ENCODE measurements around the gene LRRC18. TPM values are rescaled to one million over a fixed set of nuclear protein-coding genes. Genes with fewer than 3 reads are reported as not detected.

LRRC18 gene
- total RNA-seq, 1 donor from 2014 or later = not detected

- peaks cover 4% of the 10 kb centered on the region for H3K27me3 Mint-ChIP-seq
- no peaks in the 10 kb centered on the region for H3K36me3 Mint-ChIP-seq
- DNase-seq (ENCODE audit: extremely low spot score, unreplicated experiment) = peak; percentile 42
- no peak overlapping the region for H3K27ac Mint-ChIP-seq
- H3K4me3 Mint-ChIP-seq = no peak overlapping the region
- no peak for TF ChIP-seq CTCF (conservative IDR thresholded peaks at IDR 0.05)
- H3K9me3 Mint-ChIP-seq = no peaks in the 10 kb centered on the region
- peaks cover 7% of the 10 kb centered on the region for H3K4me1 Mint-ChIP-seq (ENCODE audit: unreplicated experiment)
Measured at GRCh38 chr10:48940372-48940771, 732 bp upstream of the LRRC18 start.

DNA sequence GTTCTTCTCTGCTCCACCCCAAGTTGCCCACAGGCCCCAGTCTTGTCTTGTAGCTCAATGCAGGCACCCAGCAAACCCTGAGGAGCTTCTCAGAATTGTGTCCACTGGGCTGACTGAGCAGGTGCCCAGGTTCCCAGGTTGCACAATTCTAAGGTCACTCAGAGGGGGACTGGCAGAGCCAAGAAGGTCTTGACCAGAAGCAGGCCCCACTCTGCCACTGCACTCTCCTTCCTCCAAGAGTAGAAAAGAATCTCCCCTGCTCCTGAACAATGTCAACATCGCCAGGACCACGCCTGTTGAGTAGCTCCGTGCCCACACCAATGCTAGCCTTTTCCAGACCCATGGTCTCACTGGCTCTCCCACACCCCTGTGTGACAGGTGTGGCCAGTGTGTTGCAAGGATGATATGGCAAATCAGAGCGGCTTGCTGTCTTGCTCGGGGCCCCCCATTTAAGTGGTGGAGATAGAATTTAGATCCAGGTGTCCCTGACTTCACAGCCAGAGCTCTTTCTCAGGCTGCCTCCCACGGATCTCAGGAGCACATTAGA, 577 bp downstream of the LRRC18 start:
- Mint-ChIP-seq H3K4me1 (ENCODE audit: unreplicated experiment) (peaks cover 13% of the 10 kb centered on the region), H3K4me3 (no peak overlapping the region), H3K9me3 (no peaks in the 10 kb centered on the region), H3K27me3 (peaks cover 9% of the 10 kb centered on the region), H3K36me3 (no peaks in the 10 kb centered on the region), H3K27ac (no peak overlapping the region)
- DNase-seq (ENCODE audit: extremely low spot score, unreplicated experiment) = peak; percentile 47
- no peak for TF ChIP-seq CTCF (conservative IDR thresholded peaks at IDR 0.05)

- H3K27ac Mint-ChIP-seq = no peak overlapping the region
- no peaks in the 10 kb centered on the region for H3K9me3 Mint-ChIP-seq
- peaks cover 13% of the 10 kb centered on the region for H3K4me1 Mint-ChIP-seq (ENCODE audit: unreplicated experiment)
- DNase-seq (ENCODE audit: extremely low spot score, unreplicated experiment) = peak; percentile 42
- no peaks in the 10 kb centered on the region for H3K36me3 Mint-ChIP-seq
- TF ChIP-seq CTCF (conservative IDR thresholded peaks at IDR 0.05) = no peak
- H3K27me3 Mint-ChIP-seq = peaks cover 9% of the 10 kb centered on the region
- no peak overlapping the region for H3K4me3 Mint-ChIP-seq
Measured at GRCh38 chr10:48938281-48938680, 1.4 kb downstream of the LRRC18 start.

DNA sequence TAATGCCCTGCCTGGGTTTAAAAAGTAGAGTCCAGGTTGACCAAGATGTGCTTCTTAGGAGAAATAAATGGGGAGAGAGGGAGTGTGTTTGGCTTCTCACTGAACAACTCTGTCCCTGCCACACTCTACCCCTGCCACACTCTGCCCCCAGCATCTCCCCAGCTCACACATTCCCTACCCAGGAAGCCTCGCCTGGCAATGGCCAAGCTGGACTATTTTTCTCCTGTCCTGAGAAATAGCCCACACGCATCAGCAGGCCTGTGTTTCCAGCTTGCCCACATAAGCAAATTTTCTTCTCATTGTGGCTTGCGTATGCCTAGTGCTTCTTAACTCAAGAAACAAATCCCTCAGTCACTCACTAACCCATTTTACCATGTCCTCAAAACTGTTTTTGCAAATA, 1.8 kb downstream of the LRRC18 start:
- H3K4me1 Mint-ChIP-seq (ENCODE audit: unreplicated experiment) = peaks cover 13% of the 10 kb centered on the region
- H3K4me3 Mint-ChIP-seq = no peak overlapping the region
- H3K27me3 Mint-ChIP-seq = peaks cover 9% of the 10 kb centered on the region
- H3K27ac Mint-ChIP-seq = no peak overlapping the region
- no peak for TF ChIP-seq CTCF (conservative IDR thresholded peaks at IDR 0.05)
- H3K9me3 Mint-ChIP-seq = no peaks in the 10 kb centered on the region
- H3K36me3 Mint-ChIP-seq = no peaks in the 10 kb centered on the region
- DNase-seq (ENCODE audit: extremely low spot score, unreplicated experiment) = peak; percentile 36

- DNase-seq (ENCODE audit: extremely low spot score, unreplicated experiment) = no peak
- H3K4me3 Mint-ChIP-seq = no peak overlapping the region
- H3K9me3 Mint-ChIP-seq = no peaks in the 10 kb centered on the region
- H3K36me3 Mint-ChIP-seq = no peaks in the 10 kb centered on the region
- H3K27me3 Mint-ChIP-seq = peaks cover 9% of the 10 kb centered on the region
- H3K27ac Mint-ChIP-seq = no peak overlapping the region
- H3K4me1 Mint-ChIP-seq (ENCODE audit: unreplicated experiment) = peaks cover 8% of the 10 kb centered on the region
- no peak for TF ChIP-seq CTCF (conservative IDR thresholded peaks at IDR 0.05)
Measured at GRCh38 chr10:48935577-48935976, 4.1 kb downstream of the LRRC18 start.

Data from type B pancreatic cell (in vitro differentiated cells).